GM18909 (cell line): ENCODE results near the gene PPP1R26.
"Not testable (repeated sequence)": the region's sequence is repeated elsewhere in the genome, so short reads cannot be mapped to it uniquely, and the experiment has no call there.

Experiments used
- ATAC-seq: cut with Tn5 transposase; IDR thresholded peaks from one replicate; pipeline ENCODE4 v1.9.1; 2021; ENCODE audit warnings: mild to moderate bottlenecking; ENCODE audit not compliant: unreplicated experiment, poor library complexity

The PPP1R26 gene

DNA sequence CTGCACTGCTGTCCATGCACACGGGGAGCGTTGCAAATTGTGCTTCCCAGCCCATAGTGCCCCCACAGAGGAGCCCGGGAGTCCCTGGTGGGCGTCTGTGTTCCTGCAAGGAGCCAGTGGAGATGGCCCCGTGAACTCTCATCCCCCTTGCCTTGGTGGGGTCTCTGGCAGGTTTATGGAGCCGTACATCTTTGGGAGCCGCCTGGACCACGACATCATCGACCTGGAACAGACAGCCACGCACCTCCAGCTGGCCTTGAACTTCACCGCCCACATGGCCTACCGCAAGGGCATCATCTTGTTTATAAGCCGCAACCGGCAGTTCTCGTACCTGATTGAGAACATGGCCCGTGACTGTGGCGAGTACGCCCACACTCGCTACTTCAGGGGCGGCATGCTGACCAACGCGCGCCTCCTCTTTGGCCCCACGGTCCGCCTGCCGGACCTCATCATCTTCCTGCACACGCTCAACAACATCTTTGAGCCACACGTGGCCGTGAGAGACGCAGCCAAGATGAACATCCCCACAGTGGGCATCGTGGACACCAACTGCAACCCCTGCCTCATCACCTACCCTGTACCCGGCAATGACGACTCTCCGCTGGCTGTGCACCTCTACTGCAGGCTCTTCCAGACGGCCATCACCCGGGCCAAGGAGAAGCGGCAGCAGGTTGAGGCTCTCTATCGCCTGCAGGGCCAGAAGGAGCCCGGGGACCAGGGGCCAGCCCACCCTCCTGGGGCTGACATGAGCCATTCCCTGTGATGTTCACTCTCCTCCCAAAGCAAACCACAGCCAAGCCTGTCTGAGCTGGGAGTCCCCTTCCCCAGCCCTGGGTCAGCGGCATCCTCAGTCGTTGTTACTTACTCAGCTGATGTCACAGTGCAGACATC is 24.0 kb downstream of the PPP1R26 start:
- no peak for ATAC-seq

DNA sequence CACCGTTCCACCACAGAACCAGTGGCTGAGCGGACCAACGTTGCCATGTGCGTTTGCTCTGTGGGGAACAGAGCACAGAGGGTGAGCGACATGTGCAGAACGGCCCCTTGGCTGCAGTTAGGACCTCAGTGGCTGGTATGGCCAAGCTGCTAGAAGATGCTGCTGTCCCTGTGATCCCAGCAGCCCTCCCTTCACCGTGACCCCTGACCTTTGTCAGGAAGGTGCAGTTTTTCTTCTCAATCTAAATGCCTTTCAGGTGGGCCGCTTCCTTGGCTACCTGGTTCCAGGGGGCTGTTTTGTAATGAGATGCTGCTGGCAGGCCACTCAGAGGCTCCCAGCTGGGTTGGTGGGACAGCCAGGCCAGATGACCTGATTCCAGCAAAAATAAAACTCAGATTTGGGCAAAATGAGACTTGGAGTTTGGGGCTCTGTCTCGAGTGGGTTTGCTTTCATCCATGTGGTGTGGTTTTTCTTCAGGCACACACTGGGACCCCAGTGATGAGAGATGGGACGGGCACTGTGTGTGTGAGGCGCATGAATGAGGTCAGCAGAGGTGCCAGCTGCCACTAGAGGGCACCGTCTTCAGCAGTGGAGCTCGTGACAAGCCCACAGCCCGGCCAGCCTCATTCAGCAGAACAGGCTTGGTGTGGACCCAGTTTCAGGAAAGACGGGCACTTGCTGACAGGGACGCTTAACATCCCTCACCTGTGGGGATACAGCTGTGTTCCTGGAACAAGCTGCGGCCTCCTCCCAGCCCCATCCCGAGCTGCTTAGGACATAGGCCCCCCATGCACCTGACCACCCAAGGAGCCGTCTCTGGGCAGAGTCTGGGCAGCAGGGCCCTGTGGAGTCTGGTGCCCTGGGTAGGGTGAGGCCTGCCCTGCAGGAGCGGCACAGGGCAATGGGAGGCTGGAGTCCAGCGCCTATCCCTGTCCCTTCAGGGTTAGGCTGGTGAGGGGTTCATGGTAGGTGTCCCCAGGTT is 25.0 kb downstream of the PPP1R26 start:
- ATAC-seq: no peak

DNA sequence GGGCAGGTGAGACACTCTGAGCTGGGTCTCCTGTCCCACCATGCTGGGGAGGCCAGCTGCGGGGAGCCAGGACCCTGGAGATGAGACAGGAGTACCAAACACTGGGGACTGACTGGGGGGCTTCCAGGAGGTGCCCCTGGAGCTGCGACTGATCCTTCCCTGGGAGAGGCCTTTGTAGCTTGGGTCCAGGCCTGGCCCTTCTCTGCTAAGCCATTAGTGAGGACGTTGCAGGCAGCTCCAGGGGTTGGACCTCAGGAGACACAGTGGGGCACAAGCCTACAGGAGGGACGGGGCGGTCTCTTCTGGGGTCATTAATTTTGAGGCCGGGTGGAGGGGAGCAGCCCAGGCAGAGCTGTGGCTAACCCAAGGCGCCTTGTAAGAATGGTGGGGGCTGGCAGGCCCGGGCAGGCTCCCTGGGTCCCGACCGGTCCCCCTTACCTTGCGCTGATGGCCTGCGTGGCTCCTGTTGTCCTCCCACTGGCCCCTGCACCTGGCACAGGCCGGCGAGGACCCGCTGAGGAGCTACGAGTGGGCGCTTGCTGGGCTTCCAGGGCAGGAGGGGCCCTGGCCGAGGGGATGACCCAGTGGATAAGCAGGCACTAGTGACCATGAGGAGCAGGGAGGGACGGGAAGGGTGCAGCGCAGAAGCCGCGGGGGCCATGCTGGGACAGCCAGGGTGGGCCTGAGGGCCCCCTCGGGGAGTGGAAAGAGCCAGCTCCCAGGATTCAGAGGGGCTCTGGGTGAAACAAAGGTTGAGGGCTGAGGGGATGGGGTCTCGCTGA is 26.0 kb downstream of the PPP1R26 start:
- ATAC-seq: no peak

DNA sequence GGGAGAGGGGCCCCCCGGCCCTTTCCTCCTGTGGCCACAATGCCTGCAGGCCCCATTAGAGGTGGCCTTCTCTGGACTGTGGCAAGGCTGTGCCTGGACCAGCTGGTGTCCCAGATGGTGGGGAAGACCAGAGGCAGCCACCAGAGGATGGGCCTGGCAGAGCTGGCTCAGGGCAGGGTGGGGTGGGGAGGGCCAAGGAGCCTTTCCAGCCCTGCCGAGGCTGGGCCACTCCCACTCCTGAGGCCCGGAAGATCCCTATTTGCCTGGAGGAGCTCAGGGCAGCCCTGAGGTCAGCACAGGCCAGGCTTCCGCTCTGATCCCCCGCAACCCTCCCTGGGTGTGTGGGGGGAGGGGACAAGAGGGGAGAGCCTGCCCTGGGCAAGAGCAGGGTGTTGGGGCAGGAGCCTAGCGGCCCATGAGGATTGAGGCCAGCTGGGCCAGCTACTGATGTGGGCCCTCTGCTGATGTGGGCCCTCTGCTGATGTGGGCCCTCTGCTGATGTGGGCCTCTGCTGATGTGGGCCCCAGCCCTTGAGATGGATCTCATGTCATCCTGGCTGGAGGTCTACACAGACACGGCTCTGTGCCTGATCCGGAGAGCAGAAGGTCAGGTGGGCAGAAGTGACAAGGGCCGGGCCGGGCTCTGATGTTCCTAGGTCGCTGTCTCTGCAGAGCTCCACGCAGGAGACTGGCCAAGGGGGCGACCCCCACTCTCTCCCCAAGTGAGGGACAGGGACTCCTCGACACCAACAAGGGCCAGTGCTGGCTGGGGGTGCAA is 26.9 kb downstream of the PPP1R26 start:
- no peak for ATAC-seq

DNA sequence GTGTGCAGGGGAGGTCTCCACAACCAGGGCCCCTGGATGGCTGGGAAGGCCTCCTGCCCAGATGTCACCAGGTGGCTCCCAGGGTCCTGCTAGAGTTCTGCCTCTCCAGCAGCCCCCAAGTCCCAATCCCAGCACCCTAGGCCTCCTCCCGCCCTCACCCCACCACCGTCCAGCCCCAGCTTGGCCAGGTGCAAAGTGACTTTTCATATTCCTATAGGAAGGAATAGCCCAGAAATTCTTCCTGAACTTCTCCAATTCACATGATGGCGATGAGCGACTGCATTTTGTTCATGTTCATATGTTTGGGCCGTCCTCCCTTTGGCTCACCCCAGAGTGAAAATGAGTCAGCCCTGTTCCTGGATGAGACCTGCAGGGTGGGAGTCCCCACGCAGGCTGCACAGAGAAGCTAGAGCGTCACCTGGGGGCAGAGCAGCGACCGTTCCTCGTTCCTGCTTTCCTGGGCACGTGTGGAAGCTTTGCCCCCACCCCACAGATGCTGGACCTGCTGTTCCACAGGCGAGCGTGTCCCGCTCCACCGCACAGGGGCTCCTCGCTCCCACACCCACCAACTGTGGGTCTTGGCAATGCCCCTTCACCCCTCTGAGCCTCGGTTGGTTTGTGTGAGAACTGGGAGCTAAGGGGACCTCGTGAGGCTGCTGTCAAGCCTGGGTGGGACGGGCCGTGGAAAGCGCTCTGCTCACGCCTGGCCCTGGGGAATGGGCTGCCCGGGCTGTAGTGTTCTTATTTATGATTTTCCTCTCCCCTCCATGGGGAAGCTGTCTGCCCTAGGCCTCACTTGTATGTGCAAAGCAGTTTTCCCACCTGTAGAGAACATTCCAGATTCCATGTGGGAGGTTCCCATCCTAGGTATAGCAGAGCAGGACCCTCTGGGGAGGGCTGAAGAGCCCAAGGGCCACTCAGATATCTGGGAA is 27.8 kb downstream of the PPP1R26 start:
- no peak for ATAC-seq

DNA sequence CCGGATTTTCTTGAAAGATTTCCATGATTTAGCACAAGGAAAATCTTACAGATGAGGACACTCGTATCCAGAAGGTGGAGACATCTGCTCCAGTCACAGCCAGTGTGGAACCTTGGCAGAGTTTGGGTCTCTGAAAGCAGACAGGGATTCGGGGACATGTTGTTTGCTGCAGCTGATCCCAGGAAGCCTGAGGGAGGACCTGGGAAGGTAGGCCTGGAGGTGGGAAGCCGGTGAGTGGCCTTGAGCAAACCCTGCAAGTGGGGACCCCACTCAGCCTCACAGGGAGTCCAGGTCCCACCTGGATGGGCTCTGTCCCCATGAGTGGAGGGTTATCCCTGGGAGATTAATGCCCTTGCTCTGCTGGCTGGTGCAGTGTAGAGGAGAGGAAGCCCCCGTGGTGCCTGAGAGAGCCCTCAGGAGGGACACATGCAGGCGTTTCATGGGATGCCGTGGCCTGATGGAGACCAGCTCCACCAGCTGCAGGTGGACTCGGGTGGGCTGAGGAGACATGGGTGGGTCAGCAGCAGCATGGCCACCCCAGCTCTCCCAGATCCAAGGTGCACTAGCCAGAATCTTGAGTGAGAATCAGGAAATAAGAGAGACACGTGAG is 28.7 kb downstream of the PPP1R26 start:
- ATAC-seq: no peak

DNA sequence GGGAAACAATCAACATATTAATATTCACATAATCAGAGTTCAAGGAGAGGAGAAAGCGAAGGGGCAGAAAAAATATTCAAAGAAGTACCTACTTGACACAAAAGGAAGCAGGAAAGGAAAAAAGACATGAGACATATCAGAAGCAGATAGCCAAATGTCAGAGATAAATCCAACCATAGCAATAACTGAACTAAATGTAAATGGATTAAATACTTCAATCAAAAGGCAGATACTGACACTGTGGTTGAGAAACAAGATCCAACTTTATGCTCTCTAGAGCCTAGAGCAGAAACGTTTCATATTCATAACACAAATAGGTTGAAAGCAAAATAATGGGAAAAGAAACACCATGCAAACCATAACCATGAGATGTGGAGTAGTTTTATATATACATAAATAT is 29.9 kb downstream of the PPP1R26 start:
- ATAC-seq: no peak

DNA sequence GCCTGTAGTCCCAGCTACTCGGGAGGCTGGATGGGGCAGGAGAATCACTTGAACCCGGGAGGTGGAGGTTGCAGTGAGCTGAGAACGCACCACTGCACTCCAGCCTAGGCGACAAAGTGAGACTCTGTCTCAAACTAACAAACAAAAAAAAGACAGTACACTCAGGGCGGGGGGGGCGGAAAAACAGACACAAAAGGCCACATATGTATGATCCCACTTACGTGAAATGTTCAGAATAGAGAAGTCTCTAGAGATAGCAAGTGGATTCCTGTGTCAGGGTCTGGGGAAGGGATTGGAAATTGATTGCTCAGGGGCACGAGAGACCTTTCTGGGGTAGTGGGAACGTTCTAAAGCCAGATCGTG is 32.6 kb downstream of the PPP1R26 start:
- ATAC-seq: no peak

DNA sequence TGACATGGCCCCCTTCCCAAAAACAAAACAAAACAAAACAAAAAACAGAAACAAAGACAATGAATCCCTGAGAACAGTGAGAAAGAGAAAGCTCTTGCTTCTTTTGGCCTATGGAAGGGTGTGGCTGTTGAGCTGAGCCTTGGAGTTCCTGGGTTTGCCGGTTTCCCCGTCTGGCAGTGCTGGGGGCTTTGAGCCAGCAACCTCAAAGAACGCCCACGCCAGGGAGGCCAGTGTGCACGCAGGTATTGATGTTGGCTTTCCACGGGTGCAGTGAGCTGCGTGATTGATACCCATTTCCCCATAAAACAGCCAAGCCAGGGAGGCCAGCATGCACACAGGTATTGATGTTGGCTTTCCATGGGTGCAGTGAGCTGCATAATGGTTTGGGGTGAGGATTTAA is 33.3 kb downstream of the PPP1R26 start:
- no peak for ATAC-seq

DNA sequence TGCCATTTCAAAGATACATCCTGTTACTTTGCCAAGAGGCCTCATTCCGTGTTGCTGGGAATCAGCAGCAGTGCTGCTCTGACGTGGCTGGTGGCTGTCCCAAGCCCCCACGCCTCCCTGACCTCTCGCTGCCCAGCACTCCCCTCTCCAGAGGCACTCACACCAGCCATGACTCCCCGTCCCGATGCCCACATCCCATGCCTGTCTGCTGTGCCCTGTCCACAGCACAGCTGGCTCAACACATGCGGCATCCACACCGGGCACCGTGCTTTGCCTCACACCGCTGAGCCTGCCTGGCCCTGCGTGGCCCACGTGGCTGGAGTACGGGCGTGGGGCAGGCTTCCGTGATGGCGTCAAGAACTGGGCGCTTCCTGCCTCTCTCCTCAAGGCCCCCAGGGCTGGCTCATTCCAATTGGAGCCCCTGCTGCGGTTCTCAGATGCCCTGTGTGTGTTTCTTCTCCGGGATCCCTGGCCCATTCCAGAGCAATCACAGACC is 33.8 kb downstream of the PPP1R26 start:
- ATAC-seq: no peak

DNA sequence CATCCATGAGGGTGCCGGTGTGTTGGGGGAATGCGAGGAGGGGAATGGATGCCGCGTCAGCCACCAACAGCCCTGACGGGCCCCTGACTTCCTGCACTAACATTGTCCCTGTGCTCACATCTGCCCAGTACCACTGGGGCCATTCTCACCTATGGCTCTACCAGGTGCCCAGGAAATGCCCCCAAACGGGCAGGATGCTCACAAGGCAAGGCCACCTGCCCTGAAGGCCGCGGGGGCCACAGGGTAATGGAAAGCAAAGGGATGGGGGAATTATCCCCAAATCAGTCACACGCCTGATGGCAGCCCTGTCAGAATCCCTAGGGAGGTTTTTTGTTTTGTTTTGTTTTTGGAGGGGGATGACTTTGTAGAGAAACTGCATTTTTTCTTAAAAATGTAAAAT is 34.3 kb downstream of the PPP1R26 start:
- not testable (repeated sequence) for ATAC-seq

DNA sequence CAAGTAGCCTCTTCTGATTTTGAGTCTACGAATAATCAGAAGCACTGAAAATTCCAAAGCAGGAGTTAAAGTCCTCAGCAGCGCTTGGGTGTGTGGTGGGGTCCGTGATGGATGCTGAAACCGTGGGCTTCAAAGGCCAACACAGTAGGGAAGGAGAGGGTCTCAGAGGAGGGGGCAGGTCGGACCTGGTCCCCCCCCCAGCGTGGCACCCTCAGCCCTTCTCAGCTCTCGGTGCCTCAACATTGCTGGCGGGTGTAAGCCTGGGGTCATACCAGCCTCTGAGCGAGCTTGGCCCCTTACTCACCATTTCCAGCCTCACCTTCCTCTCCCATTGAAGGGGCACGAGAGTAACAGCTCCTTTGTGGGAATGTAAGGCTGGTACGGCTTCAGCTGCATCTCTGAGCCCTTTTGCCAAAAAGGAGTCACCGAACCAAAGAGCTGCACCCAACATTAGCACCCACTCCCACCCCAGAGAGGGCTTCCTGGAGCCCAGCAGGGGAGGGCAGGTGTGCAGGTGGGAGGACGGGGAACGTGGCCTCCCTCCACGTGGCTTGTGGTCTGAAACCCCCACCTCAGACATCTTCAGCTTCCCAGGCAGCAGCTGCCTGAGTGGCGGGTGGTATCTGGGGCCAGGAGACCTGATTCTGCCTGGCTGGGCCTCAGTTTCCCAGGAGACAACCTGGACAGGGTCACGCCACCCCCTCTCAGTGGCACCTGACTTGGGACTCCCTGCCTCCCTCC is 34.9 kb downstream of the PPP1R26 start:
- no peak for ATAC-seq

DNA sequence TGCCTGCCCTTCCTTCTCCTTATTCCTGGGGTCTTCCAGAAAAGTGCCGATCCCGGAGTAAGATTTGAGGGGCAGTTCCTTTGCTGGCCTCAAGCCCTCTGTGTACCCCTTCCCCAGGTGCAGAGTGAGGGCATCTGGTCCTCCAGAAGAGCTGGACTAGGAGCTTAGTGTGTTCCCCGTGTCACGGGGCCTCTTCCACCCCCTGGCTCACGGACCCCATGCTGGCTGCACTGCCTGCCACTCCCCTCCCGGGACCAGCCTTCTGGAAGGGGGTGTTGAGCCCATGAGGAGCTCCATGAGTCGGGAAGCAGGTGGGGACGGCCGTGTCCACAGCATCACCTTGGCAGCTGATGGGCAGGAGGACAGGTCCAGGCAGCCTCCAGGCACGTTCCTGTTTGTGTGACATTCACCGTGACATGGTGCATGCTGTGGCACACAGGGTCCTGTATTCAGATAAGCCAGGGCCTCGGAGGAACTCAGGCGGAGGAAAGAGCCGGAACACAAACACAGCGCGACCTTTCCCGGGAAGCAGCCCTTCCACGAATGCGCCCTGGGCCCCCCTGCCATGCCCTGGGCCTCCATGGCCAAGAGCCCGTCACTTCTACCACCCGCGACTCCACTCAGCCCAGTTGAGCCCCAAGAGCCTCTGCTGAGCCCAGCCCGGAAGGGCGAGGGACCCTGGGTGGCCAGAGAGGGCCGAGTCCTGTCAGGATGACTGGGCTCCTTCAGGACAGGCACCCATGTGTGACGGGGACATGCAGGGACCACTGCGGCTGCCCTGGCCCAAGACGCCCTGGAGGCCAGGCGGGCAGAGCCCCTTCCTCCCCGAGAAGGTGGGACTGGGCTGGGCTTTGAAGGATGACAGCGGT is 35.7 kb downstream of the PPP1R26 start:
- ATAC-seq: no peak

DNA sequence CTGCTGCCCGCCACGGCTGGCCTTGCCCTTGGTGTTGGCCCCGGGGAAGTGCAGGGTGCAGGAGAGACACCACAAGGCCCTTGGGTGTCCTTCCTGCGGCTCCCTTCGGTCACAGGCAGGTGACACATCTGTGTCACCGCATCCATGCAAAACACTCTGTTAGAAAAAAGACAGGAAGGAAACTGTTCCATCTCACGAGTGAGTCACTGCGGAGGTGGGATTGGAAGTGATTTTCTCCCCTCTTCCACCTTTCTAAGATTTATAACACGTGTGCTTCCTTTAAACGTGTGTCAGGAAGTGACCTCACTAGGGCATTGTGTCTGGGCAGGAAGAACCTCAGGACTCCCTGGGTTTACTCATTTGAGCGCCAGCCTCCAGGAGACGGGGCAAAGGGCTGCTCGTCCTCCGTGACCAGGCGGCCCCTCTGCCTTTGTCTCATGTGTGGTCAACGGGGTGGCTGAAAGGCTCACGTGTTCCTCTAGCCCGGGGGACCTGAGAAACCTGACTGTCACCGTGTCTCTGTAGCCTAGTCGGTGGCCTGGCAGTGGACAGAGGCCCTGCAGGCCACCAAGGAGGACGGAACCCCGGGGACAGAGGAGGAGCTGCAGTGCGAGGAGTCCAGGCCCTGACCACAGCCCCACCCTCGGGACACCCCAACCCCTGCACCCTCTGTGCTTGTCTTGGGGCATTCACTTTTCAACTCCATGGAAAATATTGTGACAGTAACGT is 36.7 kb downstream of the PPP1R26 start:
- ATAC-seq: no peak

DNA sequence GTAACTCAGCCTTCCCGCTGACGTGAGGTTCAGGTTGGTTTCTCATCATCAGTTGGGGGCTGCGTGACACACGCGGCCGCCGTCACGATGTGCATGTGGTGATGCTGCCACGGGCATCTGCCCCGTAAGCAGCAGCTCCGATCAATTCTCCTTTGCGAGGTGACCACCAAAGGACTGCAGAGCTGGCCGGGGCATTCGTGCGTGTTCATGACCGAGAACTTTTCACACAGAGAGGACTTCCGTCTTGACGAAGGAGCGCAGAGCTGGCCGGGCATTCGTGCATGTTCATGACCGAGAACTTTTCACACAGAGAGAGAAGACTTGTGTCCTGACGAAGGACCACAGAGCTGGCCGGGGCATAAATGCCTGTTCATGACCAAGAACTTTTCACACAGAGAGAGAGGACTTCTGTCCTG is 37.8 kb downstream of the PPP1R26 start:
- ATAC-seq: no peak
